KOPT-K1 (cell line): Measurements from ENCODE around the gene ALG14.
"Not testable (repeated sequence)": the region's sequence is repeated elsewhere in the genome, so short reads cannot be mapped to it uniquely, and the experiment has no call there.

Experiments
- H3K27ac ChIP-seq: fragments of 200-600 bp; sonication (generic); 2 replicates; pipeline ENCODE4 v1.5.1; 2016; ENCODE audit warnings: antibody characterized with exemption, mild to moderate bottlenecking, low read depth, low read length; ENCODE audit not compliant: poor library complexity, severe bottlenecking
- H3K36me3 ChIP-seq: fragments of 200-600 bp; sonication (generic); 2 replicates; pipeline ENCODE4 v1.5.1; 2017; ENCODE audit warnings: antibody characterized with exemption, mild to moderate bottlenecking, low read length, moderate library complexity; ENCODE audit not compliant: insufficient read depth
- H3K9me3 ChIP-seq: fragments of 200-600 bp; sonication (generic); 2 replicates; pipeline ENCODE4 v1.5.1; 2017; ENCODE audit warnings: antibody characterized with exemption, low read length, mild to moderate bottlenecking; ENCODE audit not compliant: insufficient read depth, poor library complexity, severe bottlenecking

ALG14 gene

GRCh38 chr1:95071539-95071938, 1.2 kb downstream of the ALG14 start:
- Histone ChIP-seq H3K27ac (no peak overlapping the region), H3K9me3 (no peaks in the 10 kb centered on the region), H3K36me3 (no peaks in the 10 kb centered on the region)

- H3K27ac ChIP-seq, result no peak overlapping the region
- no peaks in the 10 kb centered on the region for H3K36me3 ChIP-seq
- H3K9me3 ChIP-seq, result no peaks in the 10 kb centered on the region
These were observed 3.0 kb downstream of the ALG14 start for GRCh38 chr1:95069710-95070093.

- Histone ChIP-seq H3K9me3 (no peaks in the 10 kb centered on the region), H3K27ac (no peak overlapping the region), H3K36me3 (no peaks in the 10 kb centered on the region)
These were observed 3.6 kb downstream of the ALG14 start for GRCh38 chr1:95068956-95069709.

- Histone ChIP-seq H3K36me3 (no peaks in the 10 kb centered on the region; the same call in 1 of the 2 replicates), H3K9me3 (no peaks in the 10 kb centered on the region), H3K27ac (no peak overlapping the region)
These were observed 5.2 kb downstream of the ALG14 start for GRCh38 chr1:95067568-95067967.

GRCh38 chr1:95067062-95067461, 5.7 kb downstream of the ALG14 start:
- Histone ChIP-seq H3K27ac (no peak overlapping the region), H3K36me3 (no peaks in the 10 kb centered on the region; the same call in none of the 2 replicates), H3K9me3 (no peaks in the 10 kb centered on the region)

GRCh38 chr1:95061445-95062006, 11.2 kb downstream of the ALG14 start:
- no peaks in the 10 kb centered on the region; the same call in none of the 2 replicates for H3K36me3 ChIP-seq
- H3K9me3 ChIP-seq, result no peaks in the 10 kb centered on the region
- no peak overlapping the region for H3K27ac ChIP-seq

GRCh38 chr1:95058974-95059373, 13.8 kb downstream of the ALG14 start:
- Histone ChIP-seq H3K36me3 (no peaks in the 10 kb centered on the region; the same call in none of the 2 replicates), H3K27ac (no peak overlapping the region), H3K9me3 (no peaks in the 10 kb centered on the region)

GRCh38 chr1:95057351-95057750, 15.4 kb downstream of the ALG14 start:
- H3K36me3 ChIP-seq, result no peaks in the 10 kb centered on the region; the same call in 1 of the 2 replicates
- no peaks in the 10 kb centered on the region for H3K9me3 ChIP-seq
- H3K27ac ChIP-seq, result no peak overlapping the region

- no peak overlapping the region for H3K27ac ChIP-seq
- no peaks in the 10 kb centered on the region for H3K36me3 ChIP-seq
- H3K9me3 ChIP-seq, result no peaks in the 10 kb centered on the region
These were observed 22.8 kb downstream of the ALG14 start for GRCh38 chr1:95049935-95050334.

GRCh38 chr1:95048317-95048716, 24.4 kb downstream of the ALG14 start:
- Histone ChIP-seq H3K27ac (no peak overlapping the region), H3K36me3 (no peaks in the 10 kb centered on the region), H3K9me3 (no peaks in the 10 kb centered on the region)

GRCh38 chr1:95047624-95048023, 25.1 kb downstream of the ALG14 start:
- not testable (repeated sequence) for H3K36me3 ChIP-seq, H3K9me3 ChIP-seq, H3K27ac ChIP-seq

GRCh38 chr1:95046359-95046758, 26.4 kb downstream of the ALG14 start:
- Histone ChIP-seq H3K36me3 (no peaks in the 10 kb centered on the region), H3K9me3 (no peaks in the 10 kb centered on the region), H3K27ac (no peak overlapping the region)

GRCh38 chr1:95043141-95043980, 29.4 kb downstream of the ALG14 start:
- no peaks in the 10 kb centered on the region for H3K36me3 ChIP-seq
- H3K27ac ChIP-seq, result no peak overlapping the region
- H3K9me3 ChIP-seq, result no peaks in the 10 kb centered on the region

GRCh38 chr1:95042286-95042685, 30.5 kb downstream of the ALG14 start:
- Histone ChIP-seq H3K27ac (no peak overlapping the region), H3K36me3 (no peaks in the 10 kb centered on the region), H3K9me3 (no peaks in the 10 kb centered on the region)

GRCh38 chr1:95041491-95042165, 31.1 kb downstream of the ALG14 start:
- Histone ChIP-seq H3K36me3 (no peaks in the 10 kb centered on the region), H3K9me3 (no peaks in the 10 kb centered on the region), H3K27ac (no peak overlapping the region)
